Measurements from ENCODE around the gene GPR132. TPM values are rescaled to one million over a fixed set of nuclear protein-coding genes. Genes with fewer than 3 reads are reported as not detected.
A peak's percentile ranks its signal among the peaks of the same experiment; 100 is the strongest.

GPR132 gene
- total RNA-seq, 1 donor from 2014 or later, result 2.2 TPM

DNA sequence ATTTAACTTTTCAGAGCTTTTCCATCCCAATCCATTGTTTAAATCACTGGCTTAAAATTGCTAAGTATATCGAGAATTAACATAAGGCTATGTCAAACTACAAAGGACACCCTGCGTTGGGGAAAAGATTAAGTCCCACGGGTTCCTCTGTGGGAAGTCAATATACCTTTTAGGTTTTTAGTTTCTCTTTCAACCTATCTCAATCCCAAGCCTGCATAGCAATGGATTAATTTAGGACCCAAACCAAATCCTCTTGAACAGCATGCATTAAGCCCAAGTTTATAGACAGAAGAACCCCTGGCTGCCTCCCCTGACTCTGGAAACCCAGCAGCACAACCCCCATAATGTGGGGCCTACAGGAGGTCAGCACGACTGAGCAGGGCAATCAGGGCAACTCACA, 50.6 kb downstream of the GPR132 start:
- TF ChIP-seq, protein P1, sequence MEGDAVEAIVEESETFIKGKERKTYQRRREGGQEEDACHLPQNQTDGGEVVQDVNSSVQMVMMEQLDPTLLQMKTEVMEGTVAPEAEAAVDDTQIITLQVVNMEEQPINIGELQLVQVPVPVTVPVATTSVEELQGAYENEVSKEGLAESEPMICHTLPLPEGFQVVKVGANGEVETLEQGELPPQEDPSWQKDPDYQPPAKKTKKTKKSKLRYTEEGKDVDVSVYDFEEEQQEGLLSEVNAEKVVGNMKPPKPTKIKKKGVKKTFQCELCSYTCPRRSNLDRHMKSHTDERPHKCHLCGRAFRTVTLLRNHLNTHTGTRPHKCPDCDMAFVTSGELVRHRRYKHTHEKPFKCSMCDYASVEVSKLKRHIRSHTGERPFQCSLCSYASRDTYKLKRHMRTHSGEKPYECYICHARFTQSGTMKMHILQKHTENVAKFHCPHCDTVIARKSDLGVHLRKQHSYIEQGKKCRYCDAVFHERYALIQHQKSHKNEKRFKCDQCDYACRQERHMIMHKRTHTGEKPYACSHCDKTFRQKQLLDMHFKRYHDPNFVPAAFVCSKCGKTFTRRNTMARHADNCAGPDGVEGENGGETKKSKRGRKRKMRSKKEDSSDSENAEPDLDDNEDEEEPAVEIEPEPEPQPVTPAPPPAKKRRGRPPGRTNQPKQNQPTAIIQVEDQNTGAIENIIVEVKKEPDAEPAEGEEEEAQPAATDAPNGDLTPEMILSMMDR (IDR thresholded peaks at IDR 0.05; ENCODE audit: insufficient read depth, low read depth, low read length), result no peak
- no peak for TF ChIP-seq EZH2 (IDR thresholded peaks at IDR 0.05; ENCODE audit: insufficient read depth, low read length)
- H3K27me3 ChIP-seq (ENCODE audit: insufficient read depth, low read length), result no peaks in the 10 kb centered on the region
- peak overlapping the region; percentile 10 for H3K9ac ChIP-seq (ENCODE audit: low read length)
- H3K27ac ChIP-seq (ENCODE audit: low read depth, low read length), result no peak overlapping the region
- no peaks in the 10 kb centered on the region for H3K9me3 Mint-ChIP-seq (ENCODE audit: unreplicated experiment)
- no peak overlapping the region for H3K4me3 ChIP-seq (ENCODE audit: insufficient read depth, low read depth, low read length)
- H2AFZ ChIP-seq (ENCODE audit: low read depth, low read length), result no peak overlapping the region
- H3K4me1 Mint-ChIP-seq (ENCODE audit: low read depth, unreplicated experiment), result peaks cover 6% of the 10 kb centered on the region
- no peak for FAIRE-seq
- DNase-seq (ENCODE audit: low read depth), result no peak
- H3K36me3 ChIP-seq (ENCODE audit: insufficient read depth, low read length), result peaks cover 11% of the 10 kb centered on the region
- peaks cover 7% of the 10 kb centered on the region for H3K36me3 Mint-ChIP-seq (ENCODE audit: low read depth, unreplicated experiment)
- H3K4me3 Mint-ChIP-seq (ENCODE audit: unreplicated experiment), result no peak overlapping the region
- H3K4me1 ChIP-seq (ENCODE audit: insufficient read depth, low read length), result peaks cover 19% of the 10 kb centered on the region
- H3K79me2 ChIP-seq (ENCODE audit: insufficient read depth, low read length), result peaks cover 100% of the 10 kb centered on the region
- no peaks in the 10 kb centered on the region for H3K27me3 Mint-ChIP-seq (ENCODE audit: low read depth, unreplicated experiment)
- peak overlapping the region; percentile 61 for H3K4me2 ChIP-seq (ENCODE audit: low read length)
- no peaks in the 10 kb centered on the region for H3K9me3 ChIP-seq (ENCODE audit: insufficient read depth, low read depth, low read length)
- no peak overlapping the region for H3K27ac Mint-ChIP-seq (ENCODE audit: unreplicated experiment)
- peaks cover 94% of the 10 kb centered on the region for H4K20me1 ChIP-seq (ENCODE audit: insufficient read depth, low read length)

DNA sequence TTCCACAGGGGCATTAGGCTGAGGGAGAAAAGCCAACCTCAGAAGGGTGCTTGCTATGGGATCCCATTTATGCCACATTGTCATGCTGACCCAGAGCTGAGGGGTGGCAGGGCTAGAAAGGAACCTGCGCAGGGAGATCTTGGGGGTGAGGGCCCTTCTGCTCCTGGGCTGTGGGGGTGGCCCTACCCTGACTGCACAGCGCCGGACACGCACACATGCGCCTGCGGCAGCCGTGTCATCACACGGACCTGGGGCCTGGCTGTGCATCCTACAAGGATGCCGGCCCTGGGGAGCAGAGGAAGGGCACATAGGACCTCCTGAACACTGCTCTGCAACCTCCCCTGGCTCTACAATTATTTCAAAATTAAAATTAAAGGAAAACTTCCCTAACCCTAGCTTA, 51.2 kb downstream of the GPR132 start:
- H3K9me3 ChIP-seq (ENCODE audit: insufficient read depth, low read depth, low read length), result no peaks in the 10 kb centered on the region
- peaks cover 100% of the 10 kb centered on the region for H3K79me2 ChIP-seq (ENCODE audit: insufficient read depth, low read length)
- no peaks in the 10 kb centered on the region for H3K9me3 Mint-ChIP-seq (ENCODE audit: unreplicated experiment)
- peaks cover 13% of the 10 kb centered on the region for H3K4me1 ChIP-seq (ENCODE audit: insufficient read depth, low read length)
- peaks cover 3% of the 10 kb centered on the region for H3K4me1 Mint-ChIP-seq (ENCODE audit: low read depth, unreplicated experiment)
- H3K27ac Mint-ChIP-seq (ENCODE audit: unreplicated experiment), result no peak overlapping the region
- H2AFZ ChIP-seq (ENCODE audit: low read depth, low read length), result no peak overlapping the region
- no peak overlapping the region for H3K27ac ChIP-seq (ENCODE audit: low read depth, low read length)
- H3K27me3 ChIP-seq (ENCODE audit: insufficient read depth, low read length), result no peaks in the 10 kb centered on the region
- no peak for FAIRE-seq
- H3K4me3 ChIP-seq (ENCODE audit: insufficient read depth, low read depth, low read length), result no peak overlapping the region
- no peaks in the 10 kb centered on the region for H3K27me3 Mint-ChIP-seq (ENCODE audit: low read depth, unreplicated experiment)
- H3K36me3 ChIP-seq (ENCODE audit: insufficient read depth, low read length), result peaks cover 16% of the 10 kb centered on the region
- H3K9ac ChIP-seq (ENCODE audit: low read length), result peak overlapping the region; percentile 10
- TF ChIP-seq, protein P1 (IDR thresholded peaks at IDR 0.05; ENCODE audit: insufficient read depth, low read depth, low read length), result no peak
- TF ChIP-seq EZH2 (IDR thresholded peaks at IDR 0.05; ENCODE audit: insufficient read depth, low read length), result no peak
- H3K4me3 Mint-ChIP-seq (ENCODE audit: unreplicated experiment), result no peak overlapping the region
- no peak for DNase-seq (ENCODE audit: low read depth)
- H4K20me1 ChIP-seq (ENCODE audit: insufficient read depth, low read length), result peaks cover 93% of the 10 kb centered on the region
- peak overlapping the region; percentile 3 for H3K4me2 ChIP-seq (ENCODE audit: low read length)
- peaks cover 7% of the 10 kb centered on the region for H3K36me3 Mint-ChIP-seq (ENCODE audit: low read depth, unreplicated experiment)

DNA sequence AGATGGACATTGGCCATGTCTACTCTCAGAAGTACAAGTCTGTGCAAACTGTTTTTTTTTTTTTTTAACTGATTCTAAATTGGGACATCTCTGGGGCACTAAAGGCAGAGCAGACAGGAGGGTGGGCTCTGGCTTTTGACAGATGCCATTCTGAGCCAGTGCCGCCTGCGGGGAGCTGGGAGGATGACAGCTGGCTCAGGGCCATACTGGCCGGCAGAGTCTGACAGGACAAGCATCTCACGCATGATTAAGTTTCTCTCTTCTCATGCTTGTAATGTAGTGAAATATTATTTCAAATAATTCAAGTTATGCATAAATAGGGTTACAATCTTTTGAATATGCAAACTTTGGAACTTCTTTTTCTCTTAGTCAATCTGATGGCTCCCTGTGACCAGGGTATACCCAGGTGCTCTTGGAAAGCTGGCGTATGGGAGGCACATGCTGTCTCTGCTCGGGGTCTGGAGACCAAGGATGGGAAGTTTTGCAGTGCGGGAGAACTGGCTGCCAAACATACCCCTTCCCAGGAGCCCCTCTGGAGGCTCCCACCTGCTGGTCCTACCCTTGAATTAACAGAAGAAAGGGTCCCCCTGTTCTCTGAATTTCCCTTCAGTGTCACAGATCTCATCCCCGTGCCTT, 52.0 kb downstream of the GPR132 start:
- DNase-seq (ENCODE audit: low read depth) (no peak), FAIRE-seq (no peak)
- Mint-ChIP-seq H3K27ac (ENCODE audit: unreplicated experiment) (no peak overlapping the region), H3K27me3 (ENCODE audit: low read depth, unreplicated experiment) (no peaks in the 10 kb centered on the region), H3K36me3 (ENCODE audit: low read depth, unreplicated experiment) (peaks cover 7% of the 10 kb centered on the region), H3K9me3 (ENCODE audit: unreplicated experiment) (no peaks in the 10 kb centered on the region), H3K4me1 (ENCODE audit: low read depth, unreplicated experiment) (no peaks in the 10 kb centered on the region), H3K4me3 (ENCODE audit: unreplicated experiment) (no peak overlapping the region)
- H3K36me3 ChIP-seq (ENCODE audit: insufficient read depth, low read length), result peaks cover 16% of the 10 kb centered on the region
- H3K9me3 ChIP-seq (ENCODE audit: insufficient read depth, low read depth, low read length), result no peaks in the 10 kb centered on the region
- no peak overlapping the region for H2AFZ ChIP-seq (ENCODE audit: low read depth, low read length)
- H3K27me3 ChIP-seq (ENCODE audit: insufficient read depth, low read length), result no peaks in the 10 kb centered on the region
- H3K4me3 ChIP-seq (ENCODE audit: insufficient read depth, low read depth, low read length), result no peak overlapping the region
- H3K9ac ChIP-seq (ENCODE audit: low read length), result no peak overlapping the region
- peaks cover 93% of the 10 kb centered on the region for H3K79me2 ChIP-seq (ENCODE audit: insufficient read depth, low read length)
- H3K4me2 ChIP-seq (ENCODE audit: low read length), result peak overlapping the region; percentile 8
- no peak overlapping the region for H3K27ac ChIP-seq (ENCODE audit: low read depth, low read length)
- TF ChIP-seq, protein P1 (IDR thresholded peaks at IDR 0.05; ENCODE audit: insufficient read depth, low read depth, low read length), result no peak
- TF ChIP-seq EZH2 (IDR thresholded peaks at IDR 0.05; ENCODE audit: insufficient read depth, low read length), result no peak
- H4K20me1 ChIP-seq (ENCODE audit: insufficient read depth, low read length), result peaks cover 87% of the 10 kb centered on the region
- H3K4me1 ChIP-seq (ENCODE audit: insufficient read depth, low read length), result peaks cover 10% of the 10 kb centered on the region
